Endometrial microvascular endothelial cells (primary cell): Measurements from ENCODE around the gene FRMD7. TPM values are rescaled to one million over a fixed set of nuclear protein-coding genes. Genes with fewer than 3 reads are reported as not detected.

Experiments used
- in situ Hi-C: cut with HindIII; loops from 2 replicates; pipeline ENCODE4 v1.10.0; 2017; ENCODE audit warnings: low sequenced_read_pairs, low pct_unique_long_range_greater_than_20kb; ENCODE audit errors: inconsistent ontology term
- total RNA-seq: library from RNA; depleted of rRNA; stranded (reverse); fragments of >200 nt; gene quantifications from one replicate; pipeline ENCODE4 v1.2.3, GENCODE V29; 2015; ENCODE audit errors: inconsistent ontology term

The FRMD7 gene
- total RNA-seq, 1 donor from 2014 or later: not detected

DNA sequence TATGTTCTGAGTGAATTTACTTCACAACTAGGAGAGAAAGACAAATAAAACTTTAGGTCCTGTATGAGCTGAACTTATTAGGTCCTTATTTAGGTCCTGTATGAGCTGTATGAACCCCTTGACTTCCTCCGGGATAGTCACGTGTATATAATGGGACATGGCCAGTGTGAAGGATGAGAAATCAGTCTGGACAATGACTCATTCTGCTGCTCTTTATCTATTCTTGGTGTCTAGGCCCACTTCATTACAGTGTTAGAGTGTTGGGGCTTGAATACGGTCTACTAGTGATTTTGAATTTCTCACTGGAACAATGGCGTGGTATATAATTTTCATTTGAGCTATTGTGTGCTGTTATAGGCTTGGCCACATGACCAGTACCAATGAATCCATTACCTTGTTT is 82.9 kb downstream of the FRMD7 start:
- in situ Hi-C loops: no loop called here

DNA sequence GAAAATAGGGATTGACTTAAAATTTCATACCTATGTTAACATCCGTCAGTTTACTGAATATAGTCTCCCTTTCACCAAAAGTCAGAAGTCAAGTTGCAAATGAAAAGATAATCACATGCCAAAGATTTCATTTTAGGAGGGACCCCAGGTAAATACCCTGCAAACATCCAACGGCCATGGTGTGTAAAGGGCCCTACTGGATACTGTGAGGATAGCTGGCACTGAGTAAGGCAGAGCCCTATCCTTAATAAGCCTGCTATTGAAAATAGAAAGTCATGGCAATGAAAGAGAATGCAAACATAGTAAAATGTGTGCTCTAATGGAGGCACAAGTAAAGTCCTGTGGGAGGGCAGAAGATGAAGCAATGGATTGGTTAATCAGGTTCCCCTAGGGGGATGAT is 83.8 kb downstream of the FRMD7 start:
- in situ Hi-C loops: no loop called here

- in situ Hi-C loops: no loop called here
These were observed 86.8 kb downstream of the FRMD7 start for GRCh38 chrX:132041015-132041414.

DNA sequence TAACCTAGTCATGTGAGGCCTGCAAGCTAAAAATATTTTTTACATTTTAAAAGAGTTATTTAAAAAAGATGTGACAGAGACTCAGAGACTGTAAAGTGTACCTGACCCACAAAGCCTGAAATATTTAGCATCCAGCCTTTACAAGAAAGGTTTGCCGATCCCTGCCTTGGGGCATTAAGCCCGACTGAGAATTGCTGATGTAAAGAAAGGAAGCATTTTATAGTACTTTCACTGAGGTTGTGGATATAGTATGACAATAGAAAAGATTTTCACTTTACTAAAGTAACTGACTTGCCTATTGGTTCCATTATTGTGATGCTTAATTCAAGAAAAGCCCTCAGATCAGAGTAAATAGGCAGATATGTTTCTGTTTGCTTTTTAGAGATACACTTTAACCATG is 87.8 kb downstream of the FRMD7 start:
- in situ Hi-C loops: no loop called here

DNA sequence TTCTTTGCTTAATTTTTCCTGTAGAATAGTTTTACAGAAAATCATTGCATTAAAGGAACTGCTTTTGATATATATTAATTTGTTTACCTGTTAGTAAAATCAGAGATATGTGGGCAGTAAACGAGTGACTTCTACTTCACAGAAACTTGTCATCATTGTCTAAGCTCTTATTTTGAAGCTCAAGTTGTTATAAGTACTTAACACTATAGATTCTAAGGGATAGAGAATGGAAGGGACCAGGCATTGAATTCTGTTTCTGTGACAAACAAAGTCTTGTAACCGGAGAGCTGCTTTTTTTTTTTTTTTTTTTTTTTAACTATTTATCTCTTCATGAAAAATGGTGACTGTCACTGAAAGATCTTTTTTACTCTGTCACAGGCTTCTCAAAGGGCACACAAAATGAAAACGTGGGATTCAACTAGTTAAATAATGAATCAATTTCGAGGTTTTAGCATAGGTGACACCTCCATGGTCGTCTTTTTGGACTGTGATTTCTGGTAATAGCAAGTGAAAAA is 90.3 kb downstream of the FRMD7 start:
- in situ Hi-C loops: no loop called here

GRCh38 chrX:132034648-132035047 is 93.2 kb downstream of the FRMD7 start:
- in situ Hi-C loops: no loop called here

GRCh38 chrX:132033166-132033565 is 94.7 kb downstream of the FRMD7 start:
- in situ Hi-C loops: no loop called here

- in situ Hi-C loops: no loop called here
These were observed 96.0 kb downstream of the FRMD7 start for GRCh38 chrX:132031867-132032266.

GRCh38 chrX:132030264-132030663 is 97.6 kb downstream of the FRMD7 start:
- in situ Hi-C loops: no loop called here

Other genes with a start within 250 kb of the FRMD7 start
- 10.0 TPM for gene STK26, start 104.7 kb downstream of the FRMD7 start, total RNA-seq
- 22.5 TPM for gene RAP2C, start 91.4 kb upstream of the FRMD7 start, total RNA-seq